ENCODE results near the gene ITPR2.
A peak's percentile ranks its signal among the peaks of the same experiment; 100 is the strongest.

ITPR2 gene

GRCh38 chr12:26346736-26347135 is 486.3 kb downstream of the ITPR2 start:
- no peaks in the 10 kb centered on the region for H3K36me3 Mint-ChIP-seq (ENCODE audit: low read depth)
- no peak overlapping the region for H3K27ac Mint-ChIP-seq
- H3K27me3 Mint-ChIP-seq (ENCODE audit: low read depth): no peaks in the 10 kb centered on the region
- TF ChIP-seq CTCF (IDR thresholded peaks at IDR 0.05; ENCODE audit: unreplicated experiment in 3 of 3): no peak
- H3K4me1 Mint-ChIP-seq: peaks cover 5% of the 10 kb centered on the region
- H3K9me3 Mint-ChIP-seq: no peaks in the 10 kb centered on the region
- H3K4me3 Mint-ChIP-seq: no peak overlapping the region

- H3K4me1 Mint-ChIP-seq: peaks cover 16% of the 10 kb centered on the region
- H3K4me3 Mint-ChIP-seq: no peak overlapping the region
- H3K9me3 Mint-ChIP-seq: no peaks in the 10 kb centered on the region
- no peak overlapping the region for H3K27ac Mint-ChIP-seq
- H3K36me3 Mint-ChIP-seq (ENCODE audit: low read depth): no peaks in the 10 kb centered on the region
- no peaks in the 10 kb centered on the region for H3K27me3 Mint-ChIP-seq (ENCODE audit: low read depth)
- no peak for TF ChIP-seq CTCF (IDR thresholded peaks at IDR 0.05; ENCODE audit: unreplicated experiment in 3 of 3)
These were observed 487.5 kb downstream of the ITPR2 start for GRCh38 chr12:26345471-26346003.

- Mint-ChIP-seq H3K4me1 (peaks cover 37% of the 10 kb centered on the region), H3K36me3 (ENCODE audit: low read depth) (no peaks in the 10 kb centered on the region), H3K27ac (peak overlapping the region in 1 of 3 experiments; percentile 17), H3K27me3 (ENCODE audit: low read depth) (peaks cover 4% of the 10 kb centered on the region), H3K4me3 (no peak overlapping the region), H3K9me3 (no peaks in the 10 kb centered on the region)
- no peak for TF ChIP-seq CTCF (IDR thresholded peaks at IDR 0.05; ENCODE audit: unreplicated experiment in 3 of 3)
These were observed 491.5 kb downstream of the ITPR2 start for GRCh38 chr12:26341491-26341890.

- H3K9me3 Mint-ChIP-seq: no peaks in the 10 kb centered on the region
- no peak overlapping the region for H3K4me3 Mint-ChIP-seq
- peaks cover 4% of the 10 kb centered on the region for H3K27me3 Mint-ChIP-seq (ENCODE audit: low read depth)
- peaks cover 37% of the 10 kb centered on the region for H3K4me1 Mint-ChIP-seq
- no peaks in the 10 kb centered on the region for H3K36me3 Mint-ChIP-seq (ENCODE audit: low read depth)
- no peak overlapping the region for H3K27ac Mint-ChIP-seq
- no peak for TF ChIP-seq CTCF (IDR thresholded peaks at IDR 0.05; ENCODE audit: unreplicated experiment in 3 of 3)
These were observed 492.3 kb downstream of the ITPR2 start for GRCh38 chr12:26340649-26341048.

- Mint-ChIP-seq H3K9me3 (no peaks in the 10 kb centered on the region), H3K27ac (no peak overlapping the region), H3K27me3 (ENCODE audit: low read depth) (peaks cover 4% of the 10 kb centered on the region), H3K4me1 (peaks cover 37% of the 10 kb centered on the region), H3K36me3 (ENCODE audit: low read depth) (no peaks in the 10 kb centered on the region), H3K4me3 (no peak overlapping the region)
- TF ChIP-seq CTCF (IDR thresholded peaks at IDR 0.05; ENCODE audit: unreplicated experiment in 3 of 3): no peak
These were observed 493.0 kb downstream of the ITPR2 start for GRCh38 chr12:26339976-26340375.

All from nephron (organoid).